ENCODE data around the gene APC. TPM values are rescaled to one million over a fixed set of nuclear protein-coding genes. Genes with fewer than 3 reads are reported as not detected.

Gene APC
- total and polyA plus RNA-seq, 4 donors = 4.8 to 36.2 (median 24.4) TPM

GRCh38 chr5:112743631-112744030, 5.9 kb downstream of the APC start:
- no peak for DNase-seq (ENCODE audit: low spot score)
- 91% methylated on average over 4 of the region's 4 CpGs for WGBS
- H3K27me3 ChIP-seq (ENCODE audit: control insufficient read depth in 4 of 4, insufficient read depth in 4 of 4, low read length in 3 of 4) = no peaks in the 10 kb centered on the region
- H3K4me1 ChIP-seq (ENCODE audit: control insufficient read depth in 4 of 4, insufficient read depth in 4 of 4, low read length in 3 of 4) = no peaks in the 10 kb centered on the region
- TF ChIP-seq RXRA (IDR thresholded peaks at IDR 0.05) = peak in 1 of 2 donors; percentile 7
- no peak for TF ChIP-seq EGR1 (IDR thresholded peaks at IDR 0.05; ENCODE audit: low read depth in 2 of 2)
- H3K9me3 ChIP-seq (ENCODE audit: control insufficient read depth in 4 of 4, low read length in 3 of 4) = no peaks in the 10 kb centered on the region
- no peak overlapping the region for H3K9ac ChIP-seq (ENCODE audit: low read depth in 1 of 2, low read length in 2 of 2)
- H3K36me3 ChIP-seq (ENCODE audit: control insufficient read depth in 4 of 4, insufficient read depth in 3 of 4, low read depth in 1 of 4, low read length in 3 of 4) = peaks cover 0 to 1% (median 0%) of the 10 kb centered on the region in 4 donors
- H3K4me3 ChIP-seq (ENCODE audit: low read depth in 1 of 3, low read length in 3 of 3) = no peak overlapping the region
- no peak overlapping the region for H3K27ac ChIP-seq (ENCODE audit: low read depth in 1 of 2, low read length in 2 of 2)

- Histone ChIP-seq H3K36me3 (ENCODE audit: control insufficient read depth in 4 of 4, insufficient read depth in 3 of 4, low read depth in 1 of 4, low read length in 3 of 4) (no peaks in the 10 kb centered on the region), H3K9me3 (ENCODE audit: control insufficient read depth in 4 of 4, low read length in 3 of 4) (no peaks in the 10 kb centered on the region), H3K4me1 (ENCODE audit: control insufficient read depth in 4 of 4, insufficient read depth in 4 of 4, low read length in 3 of 4) (peaks cover 0 to 3% (median 2%) of the 10 kb centered on the region in 4 donors), H3K9ac (ENCODE audit: low read depth in 1 of 2, low read length in 2 of 2) (no peak overlapping the region), H3K27ac (ENCODE audit: low read depth in 1 of 2, low read length in 2 of 2) (no peak overlapping the region), H3K4me3 (ENCODE audit: low read depth in 1 of 3, low read length in 3 of 3) (no peak overlapping the region), H3K27me3 (ENCODE audit: control insufficient read depth in 4 of 4, insufficient read depth in 4 of 4, low read length in 3 of 4) (no peaks in the 10 kb centered on the region)
- no peak for TF ChIP-seq NR2F2 (IDR thresholded peaks at IDR 0.05)
- WGBS = 90% methylated on average over 1 of the region's 1 CpG
- no peak for DNase-seq (ENCODE audit: low spot score)
Measured at GRCh38 chr5:112752335-112752734, 14.7 kb downstream of the APC start.

GRCh38 chr5:112755703-112756102, 18.0 kb downstream of the APC start:
- Histone ChIP-seq H3K9ac (ENCODE audit: low read depth in 1 of 2, low read length in 2 of 2) (no peak overlapping the region), H3K36me3 (ENCODE audit: control insufficient read depth in 4 of 4, insufficient read depth in 3 of 4, low read depth in 1 of 4, low read length in 3 of 4) (peaks cover 0 to 6% (median 4%) of the 10 kb centered on the region in 4 donors), H3K27ac (ENCODE audit: low read depth in 1 of 2, low read length in 2 of 2) (no peak overlapping the region), H3K4me3 (ENCODE audit: low read depth in 1 of 3, low read length in 3 of 3) (no peak overlapping the region), H3K27me3 (ENCODE audit: control insufficient read depth in 4 of 4, insufficient read depth in 4 of 4, low read length in 3 of 4) (no peaks in the 10 kb centered on the region), H3K4me1 (ENCODE audit: control insufficient read depth in 4 of 4, insufficient read depth in 4 of 4, low read length in 3 of 4) (peaks cover 0 to 5% (median 4%) of the 10 kb centered on the region in 4 donors), H3K9me3 (ENCODE audit: control insufficient read depth in 4 of 4, low read length in 3 of 4) (no peaks in the 10 kb centered on the region)
- WGBS = 92% methylated on average over 2 of the region's 2 CpGs
- DNase-seq (ENCODE audit: low spot score) = no peak
- TF ChIP-seq JUND (IDR thresholded peaks at IDR 0.05) = no peak
- no peak for TF ChIP-seq RXRA (IDR thresholded peaks at IDR 0.05)
- TF ChIP-seq EGR1 (IDR thresholded peaks at IDR 0.05; ENCODE audit: low read depth in 2 of 2) = no peak

- Histone ChIP-seq H3K27me3 (ENCODE audit: control insufficient read depth in 4 of 4, insufficient read depth in 4 of 4, low read length in 3 of 4) (no peaks in the 10 kb centered on the region), H3K9me3 (ENCODE audit: control insufficient read depth in 4 of 4, low read length in 3 of 4) (no peaks in the 10 kb centered on the region), H3K27ac (ENCODE audit: low read depth in 1 of 2, low read length in 2 of 2) (peak overlapping the region in 1 of 2 donors; percentile 35), H3K4me3 (ENCODE audit: low read depth in 1 of 3, low read length in 3 of 3) (no peak overlapping the region), H3K4me1 (ENCODE audit: control insufficient read depth in 4 of 4, insufficient read depth in 4 of 4, low read length in 3 of 4) (peaks cover 0 to 5% (median 4%) of the 10 kb centered on the region in 4 donors), H3K9ac (ENCODE audit: low read depth in 1 of 2, low read length in 2 of 2) (peak overlapping the region in 1 of 2 donors; percentile 54), H3K36me3 (ENCODE audit: control insufficient read depth in 4 of 4, insufficient read depth in 3 of 4, low read depth in 1 of 4, low read length in 3 of 4) (peaks cover 0 to 6% (median 4%) of the 10 kb centered on the region in 4 donors)
- no peak for DNase-seq (ENCODE audit: low spot score)
- WGBS = 32% methylated on average over 3 of the region's 3 CpGs
- TF ChIP-seq JUND (IDR thresholded peaks at IDR 0.05) (no peak), RAD21 (IDR thresholded peaks at IDR 0.05) (peak; percentile 92 to 95), FOXA1 (IDR thresholded peaks at IDR 0.05) (no peak), HNF4A (conservative IDR thresholded peaks at IDR 0.05) (no peak), REST (IDR thresholded peaks at IDR 0.05) (no peak), SP1 (IDR thresholded peaks at IDR 0.05) (no peak), CTCF (IDR thresholded peaks at IDR 0.05; ENCODE audit: low read depth, low read length, missing input control) (peak; percentile 90), HNF4G (IDR thresholded peaks at IDR 0.05) (no peak), MAX (IDR thresholded peaks at IDR 0.05) (no peak), RXRA (IDR thresholded peaks at IDR 0.05) (no peak), GABPA (IDR thresholded peaks at IDR 0.05 in 1 of 2, conservative IDR thresholded peaks at IDR 0.05 in 1 of 2) (no peak), YY1 (IDR thresholded peaks at IDR 0.05) (no peak), ZBTB33 (IDR thresholded peaks at IDR 0.05) (no peak)
Measured at GRCh38 chr5:112757468-112758208, 20.0 kb downstream of the APC start.

Data from liver (tissue), 9 donors.